Smooth muscle cell of the brain vasculature (primary cell): ENCODE results near the gene PSMB4.
"Not testable (repeated sequence)": the region's sequence is repeated elsewhere in the genome, so short reads cannot be mapped to it uniquely, and the experiment has no call there.

Source experiments
- DNase-seq: peaks from one replicate; pipeline ENCODE4 v3.0.0-alpha.2; 2012; ENCODE audit warnings: low read depth, low spot score

The PSMB4 gene

DNA sequence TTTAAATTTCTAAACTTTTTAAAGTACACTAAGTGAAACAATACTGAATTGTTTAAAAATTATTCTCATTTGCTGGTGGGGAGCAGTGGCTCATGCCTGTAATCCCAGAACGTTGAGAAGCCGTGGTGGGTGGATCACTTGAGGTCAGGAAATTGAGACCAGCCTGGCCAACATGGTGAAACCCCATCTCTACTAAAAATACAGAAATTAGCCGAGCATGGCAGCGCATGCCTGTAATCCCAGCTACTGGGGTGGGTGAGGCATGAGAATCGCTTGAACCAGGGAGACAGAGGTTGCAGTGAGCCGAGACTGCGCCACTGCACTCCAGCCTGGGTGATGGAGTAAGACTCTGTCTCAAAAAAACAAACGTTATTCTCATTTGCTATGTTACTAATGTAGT is 38.0 kb downstream of the PSMB4 start:
- DNase-seq: not testable (repeated sequence)

DNA sequence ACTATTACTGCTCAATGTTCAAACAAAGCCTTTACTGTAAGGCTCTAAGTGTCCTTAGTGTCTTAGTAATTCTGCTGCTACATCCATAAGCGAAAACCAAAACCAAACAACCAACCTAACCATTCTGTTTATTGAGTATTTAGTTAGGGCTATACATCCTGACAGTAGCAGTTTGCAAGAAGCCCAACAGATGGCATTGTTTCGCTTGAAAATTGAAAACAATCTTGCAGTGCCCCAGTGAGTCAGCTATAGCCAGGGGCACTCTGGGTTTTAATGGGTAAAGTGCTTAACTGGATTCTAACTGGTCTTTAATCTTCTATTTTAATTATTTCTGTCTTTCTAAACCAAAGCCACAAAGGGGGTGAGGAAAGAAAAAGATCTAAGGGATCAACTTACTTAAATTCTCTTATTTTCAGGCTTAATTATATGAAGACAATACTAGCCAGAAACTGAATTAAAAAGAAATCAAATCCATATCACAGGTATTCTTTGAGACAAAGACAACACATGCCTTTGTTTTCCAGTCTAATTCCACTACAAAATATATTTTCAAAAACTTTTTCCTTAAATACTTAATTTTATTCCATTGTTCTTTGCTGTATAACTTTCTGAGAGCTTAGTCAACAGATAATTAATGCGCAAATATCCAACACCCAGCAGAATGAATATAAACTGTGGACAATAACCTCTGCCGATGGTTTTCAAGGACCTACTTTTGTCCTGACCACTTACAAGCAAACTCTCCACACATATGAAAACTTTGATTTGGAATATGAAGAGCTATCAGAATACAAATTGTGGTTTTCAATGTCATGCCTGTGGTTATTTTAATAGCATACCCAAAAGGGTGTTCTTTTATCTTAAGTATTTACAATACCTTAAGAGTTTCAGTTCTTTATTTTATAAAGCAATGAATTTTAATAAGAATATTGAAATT is 44.7 kb downstream of the PSMB4 start:
- DNase-seq: peak; percentile 57

DNA sequence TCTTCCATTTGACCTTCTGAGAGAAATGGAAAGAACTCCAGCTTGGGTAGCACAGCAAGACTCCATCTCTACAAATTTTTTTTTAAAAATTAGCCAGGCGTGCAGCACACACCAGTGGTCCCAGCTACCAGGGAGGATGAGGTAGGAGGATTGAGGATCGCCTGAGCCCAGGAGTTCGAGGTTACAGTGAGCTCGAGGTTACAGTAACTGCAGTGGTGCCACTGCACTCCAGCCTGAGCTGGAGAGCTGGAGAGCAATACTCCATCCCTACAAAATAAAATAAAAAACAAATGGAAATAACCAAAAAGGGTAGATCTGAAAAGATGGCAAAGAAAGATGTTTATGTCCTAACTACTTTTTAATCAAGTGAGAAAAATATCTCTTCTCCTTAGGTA is 45.4 kb downstream of the PSMB4 start:
- DNase-seq: no peak

DNA sequence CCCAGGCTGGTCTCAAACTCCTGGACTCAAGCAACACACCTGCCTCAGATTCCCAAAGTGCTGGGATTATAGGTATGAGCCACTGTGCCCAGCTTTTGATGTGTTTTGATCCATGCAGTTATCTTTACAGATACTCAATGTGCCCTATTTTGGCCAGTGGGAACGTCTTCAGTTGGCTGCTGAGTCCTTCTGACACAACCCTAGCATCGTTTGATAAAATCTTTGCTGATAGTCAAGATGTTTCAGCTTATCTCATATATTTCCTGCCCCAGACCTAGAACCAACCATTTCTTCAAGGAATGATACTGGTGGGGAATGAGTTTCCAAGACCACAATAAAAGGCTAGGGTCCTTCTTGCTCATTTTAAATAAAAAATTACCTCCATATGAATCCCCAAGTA is 48.3 kb downstream of the PSMB4 start:
- DNase-seq: no peak
